GM21529 (cell line): ENCODE measurements around the gene DGKQ.

Experiments used
- ATAC-seq: cut with Tn5 transposase; IDR thresholded peaks from one replicate; pipeline ENCODE4 v1.9.1; 2021; ENCODE audit not compliant: unreplicated experiment

DGKQ gene

GRCh38 chr4:973431-974397, at the start of gene DGKQ:
TSS of gene DGKQ (minus strand) at chr4:973569. CDS start at chr4:973482, 87 bp downstream.
- ATAC-seq, result peak; percentile 65

DNA sequence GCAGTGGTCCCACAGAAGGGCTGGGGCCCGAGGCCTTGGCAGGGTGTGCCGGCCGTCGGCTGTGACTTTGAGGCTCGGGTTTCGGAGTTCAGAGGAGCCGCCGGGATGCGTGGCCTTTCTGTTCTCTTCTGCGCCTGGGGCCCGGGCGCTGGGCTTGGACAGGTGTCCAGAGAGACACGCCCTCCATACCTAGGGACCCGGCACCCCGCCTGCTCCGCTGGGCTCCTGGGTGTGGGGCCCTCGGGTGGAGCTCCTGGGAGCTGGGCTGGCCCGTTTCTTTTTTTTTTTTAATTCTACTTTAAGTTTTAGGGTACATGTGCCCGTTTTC, 49.3 kb upstream of the DGKQ start:
- no peak for ATAC-seq

DNA sequence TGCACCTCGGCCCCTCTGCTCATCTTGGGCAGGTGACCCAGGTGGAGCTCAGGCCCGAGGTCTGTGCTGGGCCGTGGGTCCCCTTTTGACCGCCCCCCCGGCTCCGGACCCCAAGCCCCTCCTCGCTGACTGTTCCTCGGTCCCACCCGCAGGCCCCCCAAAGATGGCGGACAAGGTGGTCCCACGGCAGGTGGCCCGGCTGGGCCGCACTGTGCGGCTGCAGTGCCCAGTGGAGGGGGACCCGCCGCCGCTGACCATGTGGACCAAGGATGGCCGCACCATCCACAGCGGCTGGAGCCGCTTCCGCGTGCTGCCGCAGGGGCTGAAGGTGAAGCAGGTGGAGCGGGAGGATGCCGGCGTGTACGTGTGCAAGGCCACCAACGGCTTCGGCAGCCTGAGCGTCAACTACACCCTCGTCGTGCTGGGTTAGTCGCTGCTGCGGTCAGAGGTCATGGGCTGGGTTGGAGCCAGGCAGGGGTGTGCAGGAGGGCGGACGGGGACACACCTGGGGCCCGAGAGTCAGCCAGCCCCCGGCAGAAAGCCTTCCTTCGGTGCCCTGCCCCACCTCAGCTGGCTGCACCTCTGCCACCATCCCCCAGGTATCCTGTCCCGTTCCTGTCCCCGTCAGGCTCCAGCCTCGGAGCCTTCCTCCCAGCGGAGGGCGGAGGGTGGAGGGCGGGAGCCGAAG, 48.8 kb upstream of the DGKQ start:
- ATAC-seq, result no peak

GRCh38 chr4:1021386-1022050, 48.1 kb upstream of the DGKQ start:
- ATAC-seq, result peak; percentile 80

DNA sequence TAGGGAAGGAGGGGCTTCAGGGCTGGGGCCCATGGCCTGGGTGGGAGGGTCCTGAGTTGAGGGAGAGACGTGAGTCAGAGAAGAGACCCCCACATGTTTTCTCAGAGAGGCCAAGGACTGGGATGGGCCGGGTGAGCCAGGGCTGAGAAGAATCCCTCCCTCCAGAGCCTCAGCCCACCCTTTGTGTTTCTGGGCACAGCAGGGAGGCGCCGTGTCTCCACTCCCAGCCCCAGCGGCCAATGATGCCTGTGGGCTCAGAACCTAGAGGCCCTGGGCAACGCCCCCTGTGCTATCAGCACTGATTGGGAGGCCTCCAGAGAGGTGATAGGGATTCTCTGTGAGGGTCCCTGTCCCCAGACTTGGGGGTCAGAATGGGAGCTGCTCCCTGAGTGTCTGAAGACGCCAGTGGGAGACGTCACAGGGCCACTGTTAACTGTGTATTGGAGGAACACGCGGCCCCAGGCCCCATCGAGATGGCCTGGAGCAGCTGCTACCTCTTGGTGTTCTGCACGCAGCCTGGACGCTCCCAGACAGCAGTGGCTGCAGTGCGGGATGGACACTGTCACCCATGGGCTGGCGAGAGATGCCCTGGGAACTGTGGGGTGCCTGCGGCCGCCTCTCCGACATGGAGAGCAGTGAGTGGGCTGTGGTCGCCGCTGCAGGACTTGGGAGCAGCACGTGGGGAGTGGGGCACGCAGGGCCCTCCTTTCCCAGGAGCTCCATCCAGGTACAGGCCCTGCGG, 46.5 kb upstream of the DGKQ start:
- no peak for ATAC-seq

- ATAC-seq, result no peak
Measured at GRCh38 chr4:1019320-1019719, 46.0 kb upstream of the DGKQ start.

GRCh38 chr4:1018147-1019020, 45.0 kb upstream of the DGKQ start:
- ATAC-seq, result no peak

- ATAC-seq, result no peak
Measured at GRCh38 chr4:1017706-1018105, 44.3 kb upstream of the DGKQ start.

DNA sequence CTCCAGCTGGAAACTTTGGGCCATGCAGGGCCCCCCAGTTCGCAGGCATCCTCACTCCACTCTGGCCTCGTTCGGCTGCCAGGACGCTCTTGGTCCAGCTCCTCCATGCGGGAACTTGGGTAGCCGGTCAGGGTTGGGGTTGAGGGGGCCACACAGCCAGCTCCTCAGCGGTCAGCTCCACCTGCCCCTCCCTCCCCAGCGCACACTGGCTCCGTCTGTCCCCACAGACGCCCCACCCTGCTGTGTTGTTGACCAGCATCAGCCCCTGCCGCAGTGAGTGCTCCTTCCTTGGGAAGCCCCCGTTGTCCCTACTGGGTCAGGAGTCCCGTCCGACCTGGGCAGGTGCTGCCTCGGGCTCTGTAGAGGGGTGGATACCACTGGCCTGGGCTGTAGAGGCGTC, 43.8 kb upstream of the DGKQ start:
- ATAC-seq, result no peak

DNA sequence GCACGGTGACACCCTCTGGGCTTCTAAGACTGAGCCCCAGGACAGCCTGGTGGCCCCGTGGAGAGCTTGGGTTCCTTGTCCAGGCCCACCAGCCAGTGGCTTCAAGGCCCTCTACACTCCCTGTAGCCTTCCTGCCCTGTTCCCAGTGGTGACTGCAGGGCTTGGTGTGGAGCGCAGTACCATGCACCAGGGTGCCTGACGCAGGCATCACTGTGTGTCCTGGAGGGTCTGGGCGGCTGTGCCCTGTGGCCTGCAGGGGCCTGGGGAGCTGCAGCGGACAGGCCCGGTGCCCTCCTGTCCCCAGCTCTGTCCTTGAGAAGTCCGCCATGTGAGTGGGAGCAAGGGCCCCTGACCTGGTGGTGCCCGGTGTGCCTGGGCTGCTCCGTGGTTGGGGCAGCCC, 42.4 kb upstream of the DGKQ start:
- no peak for ATAC-seq

DNA sequence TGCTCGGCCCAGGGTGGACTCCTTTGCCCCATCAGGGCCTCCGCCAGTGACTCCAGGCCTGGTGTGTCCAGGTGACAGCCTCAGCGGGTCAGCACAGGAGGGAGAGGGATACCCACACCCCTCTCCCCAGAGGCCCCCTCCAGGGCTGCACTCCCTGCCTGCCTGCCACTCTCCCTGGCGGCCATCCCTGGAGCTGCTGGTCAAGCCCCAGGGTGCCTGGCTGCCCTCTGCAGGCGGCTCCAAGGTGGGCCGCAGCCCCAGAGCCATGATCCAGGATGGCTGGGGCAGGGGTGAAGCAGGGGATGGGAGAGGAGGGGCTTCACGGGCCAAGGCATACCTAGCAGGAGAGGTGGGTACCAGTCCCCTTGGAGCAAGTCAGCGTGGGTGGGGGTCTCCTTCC, 41.8 kb upstream of the DGKQ start:
- no peak for ATAC-seq

DNA sequence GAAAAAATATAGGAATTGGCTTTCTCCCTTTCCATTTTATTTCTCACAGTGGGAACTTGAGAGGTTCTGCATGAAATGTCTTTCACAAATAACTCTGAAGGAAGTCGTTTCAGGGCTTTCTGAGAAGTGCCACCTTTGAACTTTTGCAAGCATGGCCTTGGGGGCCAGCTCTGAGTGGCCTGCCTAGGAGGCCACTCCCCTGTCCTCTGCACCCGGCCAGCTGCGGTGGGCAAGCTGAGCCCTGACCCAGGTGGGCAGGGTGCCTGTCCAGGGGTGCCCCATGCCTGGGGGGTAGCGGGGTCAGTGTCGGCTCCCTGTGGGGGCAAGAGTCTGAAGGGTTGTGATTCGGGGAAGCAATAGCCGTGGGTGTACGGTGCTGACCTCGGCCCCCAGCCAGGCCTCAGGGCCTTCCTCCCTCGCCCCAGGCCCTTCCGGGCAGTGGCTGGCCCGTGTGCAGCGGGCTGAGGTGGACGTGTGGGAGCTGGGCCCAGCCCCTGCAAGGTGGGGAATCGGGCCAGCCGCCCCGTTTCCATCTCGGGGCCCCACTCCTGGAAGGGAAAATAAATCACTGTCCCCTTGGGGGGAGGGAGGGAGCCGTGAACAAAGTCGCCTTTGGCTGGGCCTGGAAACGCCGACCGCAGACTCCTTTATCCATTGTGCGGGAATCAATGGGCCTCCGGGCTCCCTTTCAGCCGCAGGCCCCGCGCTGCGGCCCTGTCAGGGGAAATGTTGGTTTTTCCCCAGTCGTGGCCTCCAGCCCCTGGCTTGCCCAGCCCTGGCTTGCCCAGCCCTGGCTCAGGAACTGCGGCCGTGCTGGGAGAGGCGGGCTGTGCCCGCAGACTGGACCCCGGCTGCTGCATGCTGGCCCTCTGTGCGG, 41.2 kb upstream of the DGKQ start:
- ATAC-seq, result no peak

DNA sequence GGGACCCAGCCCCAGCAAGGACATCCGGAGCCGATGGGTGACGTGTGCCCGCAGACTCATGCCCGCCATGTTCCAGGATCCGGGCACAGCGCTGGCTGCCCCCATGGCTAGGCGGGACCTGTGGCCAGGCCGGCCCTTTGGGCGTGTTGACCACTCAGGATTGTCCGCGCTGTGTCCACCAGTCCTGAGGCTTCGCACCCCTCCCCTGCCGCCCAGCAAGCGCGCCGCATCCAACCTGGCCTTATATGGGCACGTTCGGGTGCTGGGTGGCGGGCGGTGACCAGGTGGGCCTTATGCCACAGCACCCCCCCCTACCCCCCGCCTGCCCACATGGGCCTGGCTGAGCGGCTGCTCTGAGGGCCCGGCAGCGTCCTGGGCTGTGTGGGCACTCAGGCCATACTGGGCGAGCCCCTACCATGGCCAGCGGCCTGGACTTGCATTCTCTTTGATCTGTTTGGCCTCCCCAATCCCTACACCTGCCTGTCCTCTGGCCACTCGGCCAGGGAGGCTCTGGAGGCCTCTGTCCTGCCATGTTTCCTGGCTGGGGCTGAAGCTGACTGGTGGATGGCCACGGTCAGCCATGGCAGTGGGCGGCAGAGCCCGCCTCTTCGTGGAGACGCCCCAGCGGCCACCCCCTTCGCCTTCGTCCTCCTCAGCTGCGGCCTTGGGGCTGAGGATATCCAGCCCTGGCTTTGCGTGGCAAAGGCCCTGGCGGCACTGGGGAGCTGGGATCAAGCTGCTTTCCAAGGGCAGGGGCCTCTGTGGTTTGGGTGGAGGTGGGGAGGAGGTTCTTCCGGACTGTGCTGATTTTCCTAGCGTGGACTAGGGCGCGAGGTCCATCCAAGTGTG, 40.1 kb upstream of the DGKQ start:
- no peak for ATAC-seq

GRCh38 chr4:1012034-1012739, 38.8 kb upstream of the DGKQ start:
- ATAC-seq, result no peak

GRCh38 chr4:1011666-1012033, 38.3 kb upstream of the DGKQ start:
- no peak for ATAC-seq

- ATAC-seq, result peak; percentile 45
Measured at GRCh38 chr4:1011022-1011665, 37.8 kb upstream of the DGKQ start, which contains the start of gene FGFRL1. TSS of gene FGFRL1 (plus strand) at chr4:1011626. CDS start at chr4:1012486, 860 bp downstream.

- peak; percentile 6 for ATAC-seq
Measured at GRCh38 chr4:1010395-1011021, 37.1 kb upstream of the DGKQ start.
